IMR-90 (cell line): ENCODE results near the gene CCT3.

Experiments
- BHLHE40 ChIP-seq: fragments of 150-350 bp; IDR thresholded peaks from 2 replicates; pipeline ENCODE4 v1.6.1; 2016; ENCODE audit warnings: mild to moderate bottlenecking, low read depth, low read length
- CEBPB ChIP-seq: IDR thresholded peaks from 2 replicates; pipeline ENCODE4 v1.6.1; 2012; ENCODE audit warnings: low read depth, low read length, improper control_type of control experiment
- CHD1 ChIP-seq: IDR thresholded peaks from 2 replicates; pipeline ENCODE4 v1.6.1; 2012; ENCODE audit warnings: low read depth, low read length, improper control_type of control experiment
- MAFK ChIP-seq: IDR thresholded peaks from 2 replicates; pipeline ENCODE4 v1.6.1; 2012; ENCODE audit warnings: low read depth, low read length, improper control_type of control experiment
- MAZ ChIP-seq: IDR thresholded peaks from 2 replicates; pipeline ENCODE4 v1.6.1; 2012; ENCODE audit warnings: low read depth, mild to moderate bottlenecking, low read length, improper control_type of control experiment, moderate library complexity, borderline replicate concordance
- MXI1 ChIP-seq: IDR thresholded peaks from 2 replicates; pipeline ENCODE4 v1.6.1; 2012; ENCODE audit warnings: low read depth, mild to moderate bottlenecking, low read length, moderate library complexity, borderline replicate concordance
- NFE2L2 ChIP-seq: fragments of 150-350 bp; IDR thresholded peaks from 2 replicates; pipeline ENCODE4 v1.6.1; 2016; ENCODE audit warnings: low read depth, mild to moderate bottlenecking, low read length
- POLR2A ChIP-seq: IDR thresholded peaks from 2 replicates; pipeline ENCODE4 v1.6.1; 2012; ENCODE audit warnings: mild to moderate bottlenecking, low read depth, low read length
- RAD21 ChIP-seq: IDR thresholded peaks from 2 replicates; pipeline ENCODE4 v1.6.1; 2012; ENCODE audit warnings: low read length, improper control_type of control experiment
- SMC3 ChIP-seq: fragments of 150-350 bp; IDR thresholded peaks from 2 replicates; pipeline ENCODE4 v1.6.1; 2016; ENCODE audit warnings: low read depth, mild to moderate bottlenecking, antibody characterized with exemption, low read length, moderate library complexity
- TF ChIP-seq, protein P1 (sequence below): conservative IDR thresholded peaks from 2 replicates; pipeline ENCODE4 v1.5.1; 2012; ENCODE audit warnings: mild to moderate bottlenecking, low read depth, low read length, improper control_type of control experiment
- TF ChIP-seq, protein P2 (sequence below): fragments of 150-350 bp; IDR thresholded peaks from 2 replicates; pipeline ENCODE4 v1.6.1; 2017; ENCODE audit warnings: mild to moderate bottlenecking, antibody characterized with exemption, low read length, low read depth

DNA sequence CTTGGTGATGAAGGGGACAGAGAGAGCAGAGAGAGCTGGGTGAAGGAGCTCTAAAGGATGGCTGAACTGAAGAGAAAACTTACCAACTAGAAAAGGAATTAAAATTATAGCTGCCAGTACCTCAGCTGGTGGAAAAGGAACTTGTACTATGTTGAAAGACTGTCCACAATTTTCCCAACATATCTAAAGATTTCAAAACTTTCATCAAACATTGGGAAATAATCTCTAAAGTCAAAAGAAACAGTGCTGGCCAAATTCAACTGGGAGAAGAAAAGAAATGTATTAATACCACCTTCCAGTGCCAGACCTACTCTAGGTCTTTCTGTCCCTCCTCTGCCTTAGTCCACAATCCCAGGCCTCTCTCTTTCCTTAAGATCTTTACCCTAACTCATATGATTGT lies 61.6 kb downstream of the CCT3 start:
- no peak for TF ChIP-seq BHLHE40
- no peak for TF ChIP-seq MAFK
- no peak for TF ChIP-seq POLR2A
- TF ChIP-seq, protein P1, sequence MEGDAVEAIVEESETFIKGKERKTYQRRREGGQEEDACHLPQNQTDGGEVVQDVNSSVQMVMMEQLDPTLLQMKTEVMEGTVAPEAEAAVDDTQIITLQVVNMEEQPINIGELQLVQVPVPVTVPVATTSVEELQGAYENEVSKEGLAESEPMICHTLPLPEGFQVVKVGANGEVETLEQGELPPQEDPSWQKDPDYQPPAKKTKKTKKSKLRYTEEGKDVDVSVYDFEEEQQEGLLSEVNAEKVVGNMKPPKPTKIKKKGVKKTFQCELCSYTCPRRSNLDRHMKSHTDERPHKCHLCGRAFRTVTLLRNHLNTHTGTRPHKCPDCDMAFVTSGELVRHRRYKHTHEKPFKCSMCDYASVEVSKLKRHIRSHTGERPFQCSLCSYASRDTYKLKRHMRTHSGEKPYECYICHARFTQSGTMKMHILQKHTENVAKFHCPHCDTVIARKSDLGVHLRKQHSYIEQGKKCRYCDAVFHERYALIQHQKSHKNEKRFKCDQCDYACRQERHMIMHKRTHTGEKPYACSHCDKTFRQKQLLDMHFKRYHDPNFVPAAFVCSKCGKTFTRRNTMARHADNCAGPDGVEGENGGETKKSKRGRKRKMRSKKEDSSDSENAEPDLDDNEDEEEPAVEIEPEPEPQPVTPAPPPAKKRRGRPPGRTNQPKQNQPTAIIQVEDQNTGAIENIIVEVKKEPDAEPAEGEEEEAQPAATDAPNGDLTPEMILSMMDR, result no peak
- no peak for TF ChIP-seq MAZ
- no peak for TF ChIP-seq CHD1
- TF ChIP-seq CEBPB, result no peak
- TF ChIP-seq MXI1, result no peak
- TF ChIP-seq, protein P2, sequence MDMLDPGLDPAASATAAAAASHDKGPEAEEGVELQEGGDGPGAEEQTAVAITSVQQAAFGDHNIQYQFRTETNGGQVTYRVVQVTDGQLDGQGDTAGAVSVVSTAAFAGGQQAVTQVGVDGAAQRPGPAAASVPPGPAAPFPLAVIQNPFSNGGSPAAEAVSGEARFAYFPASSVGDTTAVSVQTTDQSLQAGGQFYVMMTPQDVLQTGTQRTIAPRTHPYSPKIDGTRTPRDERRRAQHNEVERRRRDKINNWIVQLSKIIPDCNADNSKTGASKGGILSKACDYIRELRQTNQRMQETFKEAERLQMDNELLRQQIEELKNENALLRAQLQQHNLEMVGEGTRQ, result no peak
- TF ChIP-seq RAD21, result no peak
- no peak for TF ChIP-seq SMC3
- no peak for TF ChIP-seq NFE2L2
